AG10803 (cell line): ENCODE results near the gene ZBBX.

Experiments
- DNase-seq: peaks from one replicate; pipeline ENCODE4 v3.0.0; 2010; ENCODE audit warnings: low read depth
- H3K4me3 ChIP-seq: 2 replicates; pipeline ENCODE4 v1.5.1; 2011; ENCODE audit warnings: mild to moderate bottlenecking, low read length, control low read depth
- TF ChIP-seq, protein P1 (sequence below): conservative IDR thresholded peaks from 2 replicates; pipeline ENCODE4 v1.5.1; 2011; ENCODE audit warnings: mild to moderate bottlenecking, low read length, control low read depth, inconsistent platforms

Gene ZBBX

DNA sequence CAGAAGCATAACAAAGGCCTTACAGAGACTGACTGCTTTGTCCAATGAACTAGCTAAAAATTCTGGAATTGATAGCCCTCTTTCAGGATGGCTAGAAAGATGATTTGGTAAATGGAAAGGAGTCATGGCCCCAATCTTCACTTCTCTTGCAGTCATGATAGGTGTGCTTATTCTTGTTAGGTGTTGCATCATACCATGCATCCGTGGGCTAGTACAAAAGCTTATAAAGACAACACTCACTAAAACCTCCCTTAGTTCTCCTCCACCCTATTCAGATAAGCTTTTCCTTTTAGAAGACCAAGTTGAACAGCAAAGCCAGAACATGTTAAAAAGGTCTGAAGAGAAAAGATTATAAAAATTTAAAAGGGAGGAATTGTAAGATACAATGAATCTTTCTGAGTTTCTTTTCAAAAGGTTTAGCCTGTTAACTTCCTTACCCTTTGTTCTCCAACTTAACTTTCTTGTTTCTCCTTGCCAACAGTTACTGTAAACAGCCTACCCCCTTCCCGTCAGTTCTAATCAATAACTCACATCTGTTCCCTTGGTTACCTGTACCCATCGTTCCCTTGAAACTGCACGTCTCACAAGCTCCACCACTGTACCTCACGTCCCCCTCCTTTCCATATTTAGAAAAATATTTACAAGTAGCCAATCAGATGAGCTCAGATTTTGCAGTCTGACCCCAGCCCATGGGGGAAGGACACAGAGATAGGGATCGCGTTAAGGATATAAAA lies 105.8 kb downstream of the ZBBX start:
- H3K4me3 ChIP-seq = no peak overlapping the region
- TF ChIP-seq, protein P1, sequence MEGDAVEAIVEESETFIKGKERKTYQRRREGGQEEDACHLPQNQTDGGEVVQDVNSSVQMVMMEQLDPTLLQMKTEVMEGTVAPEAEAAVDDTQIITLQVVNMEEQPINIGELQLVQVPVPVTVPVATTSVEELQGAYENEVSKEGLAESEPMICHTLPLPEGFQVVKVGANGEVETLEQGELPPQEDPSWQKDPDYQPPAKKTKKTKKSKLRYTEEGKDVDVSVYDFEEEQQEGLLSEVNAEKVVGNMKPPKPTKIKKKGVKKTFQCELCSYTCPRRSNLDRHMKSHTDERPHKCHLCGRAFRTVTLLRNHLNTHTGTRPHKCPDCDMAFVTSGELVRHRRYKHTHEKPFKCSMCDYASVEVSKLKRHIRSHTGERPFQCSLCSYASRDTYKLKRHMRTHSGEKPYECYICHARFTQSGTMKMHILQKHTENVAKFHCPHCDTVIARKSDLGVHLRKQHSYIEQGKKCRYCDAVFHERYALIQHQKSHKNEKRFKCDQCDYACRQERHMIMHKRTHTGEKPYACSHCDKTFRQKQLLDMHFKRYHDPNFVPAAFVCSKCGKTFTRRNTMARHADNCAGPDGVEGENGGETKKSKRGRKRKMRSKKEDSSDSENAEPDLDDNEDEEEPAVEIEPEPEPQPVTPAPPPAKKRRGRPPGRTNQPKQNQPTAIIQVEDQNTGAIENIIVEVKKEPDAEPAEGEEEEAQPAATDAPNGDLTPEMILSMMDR = no peak
- DNase-seq = no peak

DNA sequence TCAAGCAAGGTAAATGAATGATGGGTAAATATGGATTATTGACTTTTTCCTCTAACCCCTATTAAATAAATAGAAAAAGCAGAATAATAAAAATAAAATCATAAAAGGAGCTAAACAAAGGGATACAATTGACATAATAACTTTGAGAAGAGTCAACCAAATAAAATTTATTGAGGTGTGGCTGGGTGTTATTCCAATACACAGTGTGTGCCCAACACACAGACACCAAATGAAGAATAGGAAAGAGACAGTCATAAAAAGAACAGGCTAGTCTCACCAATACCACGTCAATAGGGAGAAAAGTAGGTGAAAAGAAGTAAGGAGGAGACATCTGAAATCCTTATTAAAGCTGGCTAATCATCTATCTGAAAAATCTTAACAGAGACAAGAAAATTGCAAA lies 127.1 kb downstream of the ZBBX start:
- DNase-seq = no peak
- TF ChIP-seq, protein P1 = no peak
- H3K4me3 ChIP-seq = no peak overlapping the region

DNA sequence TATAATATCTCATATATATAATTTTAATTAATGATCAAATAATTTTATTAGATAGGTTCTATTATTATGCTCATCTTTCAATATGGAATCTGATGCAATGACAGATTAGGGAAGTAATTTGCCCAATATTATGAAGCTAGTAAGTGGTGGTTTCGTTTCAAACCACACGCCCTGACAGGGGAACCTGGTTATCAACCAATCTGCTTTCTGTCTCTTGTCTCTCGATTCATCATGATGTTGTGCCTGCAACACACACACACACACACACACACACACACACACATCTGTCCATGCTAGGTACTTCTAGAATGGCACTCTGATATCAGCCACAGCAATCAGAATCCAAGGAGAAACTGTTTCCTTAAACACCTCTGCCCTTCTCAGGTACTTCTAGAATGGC lies 128.4 kb downstream of the ZBBX start:
- no peak overlapping the region for H3K4me3 ChIP-seq
- TF ChIP-seq, protein P1 = no peak
- DNase-seq = no peak

GRCh38 chr3:167246252-167246651 lies 133.8 kb downstream of the ZBBX start:
- DNase-seq = no peak
- TF ChIP-seq, protein P1 = no peak
- no peak overlapping the region for H3K4me3 ChIP-seq

- H3K4me3 ChIP-seq = no peak overlapping the region
- no peak for DNase-seq
- TF ChIP-seq, protein P1 = no peak
Measured at GRCh38 chr3:167241048-167241845, 138.8 kb downstream of the ZBBX start.

GRCh38 chr3:167228135-167228534 lies 152.0 kb downstream of the ZBBX start:
- TF ChIP-seq, protein P1 = no peak

DNA sequence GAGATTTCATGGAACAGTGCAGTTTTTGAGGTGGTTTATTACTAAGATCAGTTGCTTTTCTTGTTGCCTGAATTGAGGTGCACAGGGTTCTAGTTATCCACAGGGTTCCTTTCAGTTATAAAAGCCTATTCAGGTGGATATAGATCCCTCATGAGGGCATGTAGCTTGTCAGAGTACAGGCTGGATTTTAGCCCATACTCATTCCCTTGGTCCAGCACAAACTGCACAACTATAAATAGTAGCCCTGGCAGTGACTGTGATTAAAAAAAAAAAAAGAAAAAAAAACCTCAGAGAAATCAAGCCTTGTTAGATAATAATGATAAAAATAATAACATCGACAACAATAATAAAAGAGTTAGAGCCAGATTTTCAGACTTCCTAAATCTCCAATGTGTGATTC lies 154.3 kb downstream of the ZBBX start:
- TF ChIP-seq, protein P1 = no peak
- no peak overlapping the region for H3K4me3 ChIP-seq
- DNase-seq = no peak

More at GRCh38 chr3:167228135-167228534, 152.0 kb downstream of the ZBBX start:
- DNase-seq = peak; percentile 39
- H3K4me3 ChIP-seq = no peak overlapping the region
